ENCODE results near the gene CCDC182.

DNA sequence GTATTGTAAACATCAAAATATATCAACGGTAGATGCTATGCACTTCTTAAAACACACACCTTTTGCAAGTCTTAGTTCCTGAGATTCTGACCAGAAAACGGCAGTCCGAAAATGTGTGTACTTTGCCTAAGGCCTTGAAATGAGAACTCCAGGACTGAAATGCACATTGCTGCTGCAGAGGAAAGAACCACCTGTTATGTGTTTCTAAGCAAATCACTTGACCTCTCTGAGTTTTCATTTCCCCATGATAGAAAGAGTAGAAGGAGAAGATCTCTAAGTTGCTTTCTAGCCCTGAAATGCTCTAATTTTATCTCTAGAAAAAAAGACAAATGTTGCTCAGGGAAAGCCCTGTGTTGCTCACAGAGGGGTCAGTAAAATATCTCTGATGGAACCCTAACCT is 9.9 kb downstream of the CCDC182 start:
- TF ChIP-seq, protein P1, sequence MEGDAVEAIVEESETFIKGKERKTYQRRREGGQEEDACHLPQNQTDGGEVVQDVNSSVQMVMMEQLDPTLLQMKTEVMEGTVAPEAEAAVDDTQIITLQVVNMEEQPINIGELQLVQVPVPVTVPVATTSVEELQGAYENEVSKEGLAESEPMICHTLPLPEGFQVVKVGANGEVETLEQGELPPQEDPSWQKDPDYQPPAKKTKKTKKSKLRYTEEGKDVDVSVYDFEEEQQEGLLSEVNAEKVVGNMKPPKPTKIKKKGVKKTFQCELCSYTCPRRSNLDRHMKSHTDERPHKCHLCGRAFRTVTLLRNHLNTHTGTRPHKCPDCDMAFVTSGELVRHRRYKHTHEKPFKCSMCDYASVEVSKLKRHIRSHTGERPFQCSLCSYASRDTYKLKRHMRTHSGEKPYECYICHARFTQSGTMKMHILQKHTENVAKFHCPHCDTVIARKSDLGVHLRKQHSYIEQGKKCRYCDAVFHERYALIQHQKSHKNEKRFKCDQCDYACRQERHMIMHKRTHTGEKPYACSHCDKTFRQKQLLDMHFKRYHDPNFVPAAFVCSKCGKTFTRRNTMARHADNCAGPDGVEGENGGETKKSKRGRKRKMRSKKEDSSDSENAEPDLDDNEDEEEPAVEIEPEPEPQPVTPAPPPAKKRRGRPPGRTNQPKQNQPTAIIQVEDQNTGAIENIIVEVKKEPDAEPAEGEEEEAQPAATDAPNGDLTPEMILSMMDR (tag by site-specific recombination; IDR thresholded peaks at IDR 0.05) = no peak
- no peak for TF ChIP-seq HIC1 (tag by site-specific recombination; IDR thresholded peaks at IDR 0.05)
- no peak for TF ChIP-seq ZBTB26 (tag by site-specific recombination; optimal IDR thresholded peaks at IDR 0.05)
- TF ChIP-seq ZSCAN18 (tag by site-specific recombination; IDR thresholded peaks at IDR 0.05) = no peak
- TF ChIP-seq ZNF660 (tag by site-specific recombination; IDR thresholded peaks at IDR 0.05) = no peak
- TF ChIP-seq, protein P2, sequence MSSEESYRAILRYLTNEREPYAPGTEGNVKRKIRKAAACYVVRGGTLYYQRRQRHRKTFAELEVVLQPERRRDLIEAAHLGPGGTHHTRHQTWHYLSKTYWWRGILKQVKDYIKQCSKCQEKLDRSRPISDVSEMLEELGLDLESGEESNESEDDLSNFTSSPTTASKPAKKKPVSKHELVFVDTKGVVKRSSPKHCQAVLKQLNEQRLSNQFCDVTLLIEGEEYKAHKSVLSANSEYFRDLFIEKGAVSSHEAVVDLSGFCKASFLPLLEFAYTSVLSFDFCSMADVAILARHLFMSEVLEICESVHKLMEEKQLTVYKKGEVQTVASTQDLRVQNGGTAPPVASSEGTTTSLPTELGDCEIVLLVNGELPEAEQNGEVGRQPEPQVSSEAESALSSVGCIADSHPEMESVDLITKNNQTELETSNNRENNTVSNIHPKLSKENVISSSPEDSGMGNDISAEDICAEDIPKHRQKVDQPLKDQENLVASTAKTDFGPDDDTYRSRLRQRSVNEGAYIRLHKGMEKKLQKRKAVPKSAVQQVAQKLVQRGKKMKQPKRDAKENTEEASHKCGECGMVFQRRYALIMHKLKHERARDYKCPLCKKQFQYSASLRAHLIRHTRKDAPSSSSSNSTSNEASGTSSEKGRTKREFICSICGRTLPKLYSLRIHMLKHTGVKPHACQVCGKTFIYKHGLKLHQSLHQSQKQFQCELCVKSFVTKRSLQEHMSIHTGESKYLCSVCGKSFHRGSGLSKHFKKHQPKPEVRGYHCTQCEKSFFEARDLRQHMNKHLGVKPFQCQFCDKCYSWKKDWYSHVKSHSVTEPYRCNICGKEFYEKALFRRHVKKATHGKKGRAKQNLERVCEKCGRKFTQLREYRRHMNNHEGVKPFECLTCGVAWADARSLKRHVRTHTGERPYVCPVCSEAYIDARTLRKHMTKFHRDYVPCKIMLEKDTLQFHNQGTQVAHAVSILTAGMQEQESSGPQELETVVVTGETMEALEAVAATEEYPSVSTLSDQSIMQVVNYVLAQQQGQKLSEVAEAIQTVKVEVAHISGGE (tag by site-specific recombination; conservative IDR thresholded peaks at IDR 0.05; ENCODE audit: low read depth) = no peak
- TF ChIP-seq, protein P3, sequence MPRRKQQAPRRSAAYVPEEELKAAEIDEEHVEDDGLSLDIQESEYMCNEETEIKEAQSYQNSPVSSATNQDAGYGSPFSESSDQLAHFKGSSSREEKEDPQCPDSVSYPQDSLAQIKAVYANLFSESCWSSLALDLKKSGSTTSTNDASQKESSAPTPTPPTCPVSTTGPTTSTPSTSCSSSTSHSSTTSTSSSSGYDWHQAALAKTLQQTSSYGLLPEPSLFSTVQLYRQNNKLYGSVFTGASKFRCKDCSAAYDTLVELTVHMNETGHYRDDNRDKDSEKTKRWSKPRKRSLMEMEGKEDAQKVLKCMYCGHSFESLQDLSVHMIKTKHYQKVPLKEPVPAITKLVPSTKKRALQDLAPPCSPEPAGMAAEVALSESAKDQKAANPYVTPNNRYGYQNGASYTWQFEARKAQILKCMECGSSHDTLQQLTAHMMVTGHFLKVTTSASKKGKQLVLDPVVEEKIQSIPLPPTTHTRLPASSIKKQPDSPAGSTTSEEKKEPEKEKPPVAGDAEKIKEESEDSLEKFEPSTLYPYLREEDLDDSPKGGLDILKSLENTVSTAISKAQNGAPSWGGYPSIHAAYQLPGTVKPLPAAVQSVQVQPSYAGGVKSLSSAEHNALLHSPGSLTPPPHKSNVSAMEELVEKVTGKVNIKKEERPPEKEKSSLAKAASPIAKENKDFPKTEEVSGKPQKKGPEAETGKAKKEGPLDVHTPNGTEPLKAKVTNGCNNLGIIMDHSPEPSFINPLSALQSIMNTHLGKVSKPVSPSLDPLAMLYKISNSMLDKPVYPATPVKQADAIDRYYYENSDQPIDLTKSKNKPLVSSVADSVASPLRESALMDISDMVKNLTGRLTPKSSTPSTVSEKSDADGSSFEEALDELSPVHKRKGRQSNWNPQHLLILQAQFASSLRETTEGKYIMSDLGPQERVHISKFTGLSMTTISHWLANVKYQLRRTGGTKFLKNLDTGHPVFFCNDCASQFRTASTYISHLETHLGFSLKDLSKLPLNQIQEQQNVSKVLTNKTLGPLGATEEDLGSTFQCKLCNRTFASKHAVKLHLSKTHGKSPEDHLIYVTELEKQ (tag by site-specific recombination; IDR thresholded peaks at IDR 0.05; ENCODE audit: borderline replicate concordance) = no peak
- no peak for TF ChIP-seq ZBTB44 (tag by site-specific recombination; IDR thresholded peaks at IDR 0.05)
- TF ChIP-seq ZNF76 (tag by site-specific recombination; IDR thresholded peaks at IDR 0.05; ENCODE audit: borderline replicate concordance, low read depth) = no peak
- no peak for TF ChIP-seq KLF16 (tag by site-specific recombination; IDR thresholded peaks at IDR 0.05)
- TF ChIP-seq SCRT2 (tag by site-specific recombination; IDR thresholded peaks at IDR 0.05) = no peak
- TF ChIP-seq ZNF707 (tag by site-specific recombination; IDR thresholded peaks at IDR 0.05) = no peak
- no peak for TF ChIP-seq ZNF529 (tag by site-specific recombination; IDR thresholded peaks at IDR 0.05; ENCODE audit: insufficient replicate concordance)
- TF ChIP-seq PBX3 (CRISPR knock-in tag; IDR thresholded peaks at IDR 0.05) = no peak
